ENCODE results near the gene LRRC36. TPM values are rescaled to one million over a fixed set of nuclear protein-coding genes. Genes with fewer than 3 reads are reported as not detected.

The LRRC36 gene
- total RNA-seq, 1 donor from 2014 or later: 2.4 TPM

Small RNA genes lying within 50 kb of the gene (small RNA-seq; reads per million reads assigned to genes)
- not detected for gene RNU1-123P

Other genes with a start within 250 kb of the LRRC36 start
- 17.1 TPM for gene PHAF1, start 216.9 kb upstream of the LRRC36 start, total RNA-seq
- 1.2 TPM for gene B3GNT9, start 175.8 kb upstream of the LRRC36 start, total RNA-seq
- gene TRADD, start 166.9 kb upstream of the LRRC36 start, total RNA-seq: 0.82 TPM
- gene FBXL8, start 166.9 kb upstream of the LRRC36 start, total RNA-seq: 0.82 TPM
- 3.7 TPM for gene HSF4, start 162.1 kb upstream of the LRRC36 start, total RNA-seq
- gene NOL3, start 156.3 kb upstream of the LRRC36 start, total RNA-seq: 3.7 TPM
- gene MATCAP1, start 142.9 kb upstream of the LRRC36 start, total RNA-seq: 52.2 TPM
- gene EXOC3L1, start 136.7 kb upstream of the LRRC36 start, total RNA-seq: 1.2 TPM
- 19.6 TPM for gene E2F4, start 134.7 kb upstream of the LRRC36 start, total RNA-seq
- 0.41 TPM for gene ELMO3, start 127.7 kb upstream of the LRRC36 start, total RNA-seq
- gene TMEM208, start 99.7 kb upstream of the LRRC36 start, total RNA-seq: 21.2 TPM
- gene FHOD1, start 79.3 kb upstream of the LRRC36 start, total RNA-seq: 1.6 TPM
- gene SLC9A5, start 77.8 kb upstream of the LRRC36 start, total RNA-seq: 0.41 TPM
- gene PLEKHG4, start 47.3 kb upstream of the LRRC36 start, total RNA-seq: 2.9 TPM
- under 0.01 TPM for gene KCTD19, start 74 bp upstream of the LRRC36 start, total RNA-seq
- gene TPPP3, start 66.7 kb downstream of the LRRC36 start, total RNA-seq: 2.0 TPM
- 1.2 TPM for gene ZDHHC1, start 89.7 kb downstream of the LRRC36 start, total RNA-seq
- 0.41 TPM for gene HSD11B2, start 104.3 kb downstream of the LRRC36 start, total RNA-seq
- 78.7 TPM for gene ATP6V0D1, start 154.3 kb downstream of the LRRC36 start, total RNA-seq
- not detected for gene AGRP, start 156.7 kb downstream of the LRRC36 start, total RNA-seq
- 32.6 TPM for gene RIPOR1, start 202.0 kb downstream of the LRRC36 start, total RNA-seq
- 62.0 TPM for gene CTCF, start 235.7 kb downstream of the LRRC36 start, total RNA-seq